Measurements from ENCODE around the gene ASS1.

ASS1 gene

GRCh38 chr9:130418776-130419175, 26.0 kb upstream of the ASS1 start:
- DNase-seq (ENCODE audit: low read depth in 2 of 2): no peak
- no peak for TF ChIP-seq CTCF (IDR thresholded peaks at IDR 0.05; ENCODE audit: low read depth, low read length)
- H3K4me3 ChIP-seq (replicated peaks in 1 of 2; ENCODE audit: low read depth in 2 of 2, low read length in 2 of 2): no peak overlapping the region

GRCh38 chr9:130419521-130420035, 25.2 kb upstream of the ASS1 start:
- DNase-seq (ENCODE audit: low read depth in 2 of 2): no peak
- H3K4me3 ChIP-seq (replicated peaks in 1 of 2; ENCODE audit: low read depth in 2 of 2, low read length in 2 of 2): no peak overlapping the region
- TF ChIP-seq CTCF (IDR thresholded peaks at IDR 0.05; ENCODE audit: low read depth, low read length): no peak

- TF ChIP-seq CTCF (IDR thresholded peaks at IDR 0.05; ENCODE audit: low read depth, low read length): no peak
- no peak for DNase-seq (ENCODE audit: low read depth in 2 of 2)
- no peak overlapping the region for H3K4me3 ChIP-seq (replicated peaks in 1 of 2; ENCODE audit: low read depth in 2 of 2, low read length in 2 of 2)
Measured at GRCh38 chr9:130421154-130421801, 23.5 kb upstream of the ASS1 start.

- H3K4me3 ChIP-seq (replicated peaks in 1 of 2; ENCODE audit: low read depth in 2 of 2, low read length in 2 of 2): no peak overlapping the region
- DNase-seq (ENCODE audit: low read depth in 2 of 2): peak; percentile 42 to 57
- no peak for TF ChIP-seq CTCF (IDR thresholded peaks at IDR 0.05; ENCODE audit: low read depth, low read length)
Measured at GRCh38 chr9:130421802-130422276, 22.9 kb upstream of the ASS1 start.

- no peak overlapping the region for H3K4me3 ChIP-seq (replicated peaks in 1 of 2; ENCODE audit: low read depth in 2 of 2, low read length in 2 of 2)
- no peak for TF ChIP-seq CTCF (IDR thresholded peaks at IDR 0.05; ENCODE audit: low read depth, low read length)
- DNase-seq (ENCODE audit: low read depth in 2 of 2): no peak
Measured at GRCh38 chr9:130422546-130422945, 22.2 kb upstream of the ASS1 start.

GRCh38 chr9:130423272-130423671, 21.5 kb upstream of the ASS1 start:
- no peak overlapping the region for H3K4me3 ChIP-seq (replicated peaks in 1 of 2; ENCODE audit: low read depth in 2 of 2, low read length in 2 of 2)
- TF ChIP-seq CTCF (IDR thresholded peaks at IDR 0.05; ENCODE audit: low read depth, low read length): no peak
- DNase-seq (ENCODE audit: low read depth in 2 of 2): peak in 1 of 2 donors; percentile 32

All from cardiac fibroblast (primary cell).